HepG2 (cell line): ENCODE results near the gene TEX19. TPM values are rescaled to one million over a fixed set of nuclear protein-coding genes. Genes with fewer than 3 reads are reported as not detected.

Source experiments
- ATAC-seq: fragments of 200-7000 bp; cut with Tn5 transposase; 3 replicates; pipeline ENCODE4 v1.9.1; 2020; ENCODE audit warnings: mild to moderate bottlenecking, moderate library complexity
- BruUV-seq: library from RNA; stranded (reverse); fragments of 400-500 nt; replicated peaks from 2 replicates; lab custom pipeline; 2021; lab: Mats Ljungman, UMichigan
- CTCF ChIA-PET: fragments of 300-600 bp; formaldehyde crosslinking; extraction: SDS; loops from one replicate; lab custom pipeline; 2021; ENCODE audit warnings: low total read pairs, inconsistent platforms, low intra/inter-chr PET ratio; lab: Yijun Ruan, JAX
- POLR2A ChIA-PET: fragments of 350-600 bp; sonication (Branson Sonifier 250); formaldehyde crosslinking; loops from one replicate; lab custom pipeline; 2020; ENCODE audit warnings: antibody characterized with exemption, inconsistent platforms; lab: Yijun Ruan, JAX
- DNase-seq: peaks from one replicate; pipeline ENCODE4 v3.0.0-alpha.2; 2015; ENCODE audit warnings: low spot score
- FAIRE-seq: peaks from 3 replicates; lab custom pipeline; 2011; peaks lifted over from hg19 to GRCh38; lab: Jason Lieb, UNC
- H2AFZ ChIP-seq: one replicate; pipeline ENCODE4 v1.6.1; 2011; ENCODE audit warnings: low read length, inconsistent platforms
- H3K27ac ChIP-seq: fragments of 300-600 bp; 3 replicates; pipeline ENCODE4 v1.8.0; 2011; ENCODE audit warnings: mixed run types, mild to moderate bottlenecking, mixed read lengths, low read length, inconsistent platforms; ENCODE audit not compliant: insufficient read depth; ENCODE audit errors: extremely low read length
- H3K27me3 ChIP-seq, 2 experiments: fragments of 200-600 bp in 1 of 2; 2 replicates in 1 of 2; 3 replicates in 1 of 2; pipeline versions ENCODE4 v1.6.0 to v1.8.0; 2011; ENCODE audit warnings: low read length in 2 of 2, mild to moderate bottlenecking in 2 of 2, moderate library complexity in 2 of 2, inconsistent platforms in 1 of 2; ENCODE audit not compliant: insufficient read depth in 2 of 2, control insufficient read depth in 1 of 2
- H3K36me3 ChIP-seq, 2 experiments: fragments of 200-600 bp in 1 of 2; replicated peaks in 1 of 2; 2 replicates in 1 of 2; 3 replicates in 1 of 2; pipeline versions ENCODE4 v1.5.1 to v1.8.0; 2011; ENCODE audit warnings: low read length in 2 of 2, inconsistent platforms in 1 of 2; ENCODE audit not compliant: insufficient read depth in 2 of 2, control insufficient read depth in 1 of 2
- H3K4me1 ChIP-seq: 2 replicates; pipeline ENCODE4 v1.5.1; 2012; ENCODE audit warnings: low read length, inconsistent platforms; ENCODE audit not compliant: insufficient read depth
- H3K4me2 ChIP-seq: 2 replicates; pipeline ENCODE4 v1.6.0; 2011; ENCODE audit warnings: low read depth, low read length, inconsistent platforms
- H3K4me3 ChIP-seq, 3 experiments: fragments of 200-600 bp in 1 of 3; sonication (generic), shearing (Covaris generic) in 1 of 3; replicated peaks in 1 of 3; 2 replicates each; pipeline ENCODE4 v1.5.1; 2011 to 2016; ENCODE audit warnings: low read length in 3 of 3, inconsistent platforms in 2 of 3, low read depth in 2 of 3, mild to moderate bottlenecking in 2 of 3, control low read depth in 1 of 3, mixed read lengths in 1 of 3; ENCODE audit not compliant: insufficient read depth in 1 of 3
- H3K79me2 ChIP-seq: one replicate; pipeline ENCODE4 v1.6.1; 2011; ENCODE audit warnings: low read length, inconsistent platforms; ENCODE audit not compliant: insufficient read depth
- H3K9ac ChIP-seq: 2 replicates; pipeline ENCODE4 v1.6.0; 2011; ENCODE audit warnings: mild to moderate bottlenecking, low read depth, low read length, inconsistent platforms; ENCODE audit not compliant: insufficient read depth
- H3K9me3 ChIP-seq: 2 replicates; pipeline ENCODE4 v1.5.1; 2012; ENCODE audit warnings: mild to moderate bottlenecking, low read length
- H4K20me1 ChIP-seq: 2 replicates; pipeline ENCODE4 v1.6.0; 2011; ENCODE audit warnings: inconsistent platforms, mild to moderate bottlenecking, low read length, moderate library complexity; ENCODE audit not compliant: insufficient read depth
- AGO1 ChIP-seq: fragments of 200-400 bp; formaldehyde crosslinking; IDR thresholded peaks from 2 replicates; pipeline ENCODE4 v1.6.1; 2017; ENCODE audit warnings: mild to moderate bottlenecking, low read depth, low read length, moderate library complexity; ENCODE audit not compliant: poor library complexity, severe bottlenecking
- BHLHE40 ChIP-seq: IDR thresholded peaks from 2 replicates; pipeline ENCODE4 v1.6.1; 2011; ENCODE audit warnings: low read length, improper control_type of control experiment
- DNMT3B ChIP-seq: conservative IDR thresholded peaks from 2 replicates; pipeline ENCODE4 v1.6.1; 2016; ENCODE audit warnings: missing biosample characterization, control low read depth
- HNRNPH1 ChIP-seq: fragments of 200-400 bp; formaldehyde crosslinking; optimal IDR thresholded peaks from 2 replicates; pipeline ENCODE3; 2017; ENCODE audit warnings: mild to moderate bottlenecking, low read depth, low read length
- KLF16 ChIP-seq, 2 experiments: sonication (generic) in 1 of 2; formaldehyde crosslinking in 1 of 2; IDR thresholded peaks; 2 replicates each; pipeline versions ENCODE4 v1.6.1 to v1.8.0; 2016 to 2023; ENCODE audit warnings: missing genetic modification reagents in 2 of 2, missing compliant biosample characterization in 1 of 2
- RBM39 ChIP-seq: fragments of 200-400 bp; formaldehyde crosslinking; IDR thresholded peaks from one replicate; pipeline ENCODE4 v1.6.1; 2018; ENCODE audit warnings: antibody characterized with exemption, mild to moderate bottlenecking, low read depth, low read length; ENCODE audit not compliant: poor library complexity, severe bottlenecking
- SP1 ChIP-seq, 2 experiments: fragments of 450-650 bp in 1 of 2; sonication (generic) in 1 of 2; formaldehyde crosslinking in 1 of 2; IDR thresholded peaks; 2 replicates each; pipeline versions ENCODE4 v1.4.0 to v1.6.1; 2016 to 2020; ENCODE audit warnings: missing genetic modification reagents in 1 of 2
- SP4 ChIP-seq: sonication (generic); formaldehyde crosslinking; IDR thresholded peaks from 2 replicates; pipeline ENCODE4 v1.8.1; 2023; ENCODE audit warnings: mild to moderate bottlenecking, missing genetic modification reagents
- ZBED4 ChIP-seq: sonication (generic); formaldehyde crosslinking; IDR thresholded peaks from 2 replicates; pipeline ENCODE4 v1.4.0; 2020; ENCODE audit warnings: missing genetic modification reagents, borderline replicate concordance
- ZBTB14 ChIP-seq: sonication (generic); formaldehyde crosslinking; IDR thresholded peaks from 2 replicates; pipeline ENCODE4 v1.4.0; 2020; ENCODE audit warnings: missing genetic modification reagents
- ZNF230 ChIP-seq: sonication (generic); formaldehyde crosslinking; IDR thresholded peaks from 2 replicates; pipeline ENCODE4 v1.4.0; 2020; ENCODE audit warnings: mild to moderate bottlenecking, missing genetic modification reagents
- ZNF577 ChIP-seq: sonication (generic); formaldehyde crosslinking; IDR thresholded peaks from 2 replicates; pipeline ENCODE4 v1.4.0; 2020; ENCODE audit warnings: mild to moderate bottlenecking, low read depth, missing genetic modification reagents, borderline replicate concordance
- ZNF839 ChIP-seq: sonication (generic); formaldehyde crosslinking; IDR thresholded peaks from 2 replicates; pipeline ENCODE4 v1.4.0; 2020; ENCODE audit warnings: missing genetic modification reagents, mild to moderate bottlenecking, borderline replicate concordance
- WGBS: methylation state at CpG from one replicate; pipeline ENCODE4 v1.1.6; 2017; ENCODE audit warnings: low lambda C conversion rate; 5-methylcytosine and 5-hydroxymethylcytosine counted together
- in situ Hi-C: cut with HindIII; loops from 2 replicates; pipeline ENCODE4 v1.10.0; 2017; ENCODE audit warnings: low pct_unique_long_range_greater_than_20kb; ENCODE audit not compliant: extremely low pct_ligation_motif_present
- intact Hi-C: fragments of 100-400 bp; cut with micrococcal nuclease; formaldehyde crosslinking; loops from one replicate; pipeline ENCODE4 v1.10.0; 2022; ENCODE audit not compliant: unreplicated experiment
- polyA plus RNA-seq, 8 experiments: library from polyadenylated mRNA; depleted of rRNA in 3 of 8; stranded (reverse) in 7 of 8; unstranded in 1 of 8; fragments of >200 nt; fragmentation: Illumina TruSeq in 4 of 8; extraction: Trizol in 4 of 8; gene quantifications; 2 replicates each; pipeline versions ENCODE4 v1.2.1 to v1.2.3, GENCODE V29; 2011 to 2016; ENCODE audit warnings: low read depth in 4 of 8, missing spikeins in 1 of 8, mixed read lengths in 1 of 8; ENCODE audit not compliant: insufficient read depth in 1 of 8
- total RNA-seq, 5 experiments: library from RNA; depleted of rRNA; stranded (reverse); fragments of >200 nt; fragmentation: Illumina TruSeq; extraction: Trizol; gene quantifications; 2 replicates each; pipeline ENCODE4 v1.2.3, GENCODE V29; 2016; ENCODE audit warnings: low read depth in 1 of 5
- TF ChIP-seq, protein P1 (sequence below): sonication (generic); formaldehyde crosslinking; IDR thresholded peaks from 2 replicates; pipeline ENCODE4 v1.5.1; 2020; ENCODE audit warnings: missing genetic modification reagents, mild to moderate bottlenecking, borderline replicate concordance

Gene TEX19
- total and polyA plus RNA-seq, 2 of the 13 experiments (the other 11 are each of a cell fraction or from before 2014, with no cell fraction given), result 1.3 to 6.0 TPM

DNA sequence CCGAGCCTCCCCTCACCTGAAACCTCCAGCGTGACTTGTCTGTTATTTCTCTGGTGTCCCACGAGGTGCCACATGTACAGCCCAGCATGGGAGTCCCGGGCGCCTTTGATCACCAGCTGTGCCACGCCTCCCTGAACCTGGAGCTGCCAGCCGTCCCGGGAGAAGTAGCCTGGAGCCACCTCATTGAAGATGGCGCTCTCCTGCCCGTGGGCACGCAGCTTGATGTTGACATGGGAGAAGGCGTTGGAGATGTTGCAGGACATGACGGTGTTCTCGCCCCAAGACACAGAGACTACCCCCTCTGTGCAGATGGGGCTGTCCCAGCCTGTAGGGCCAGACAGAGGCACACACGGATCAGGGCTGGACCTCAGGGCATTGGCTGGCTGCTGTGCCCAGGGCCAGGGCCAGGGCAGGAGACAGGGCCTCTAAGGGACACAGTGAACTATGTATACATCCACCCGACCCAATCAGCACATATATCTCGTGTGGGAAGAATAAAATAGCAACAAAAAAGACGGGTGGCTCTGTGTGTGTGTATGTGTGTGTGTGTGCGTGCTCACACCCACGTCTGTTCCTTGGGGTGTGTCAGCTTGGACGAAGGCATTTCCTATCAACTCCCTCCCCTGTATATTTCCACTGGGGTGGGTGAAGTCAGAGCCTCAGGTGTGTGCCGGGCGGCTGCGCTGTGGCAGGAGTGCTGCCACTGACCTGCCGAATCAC is 34.3 kb upstream of the TEX19 start:
- no peak for ATAC-seq
- 81% methylated on average over 22 of the region's 25 CpGs for WGBS
- Histone ChIP-seq H3K27me3 (no peaks in the 10 kb centered on the region), H3K4me3 (peak overlapping the region in 1 of 3 experiments; percentile 66; a peak in 1 of 6 replicates), H3K79me2 (peaks cover 4% of the 10 kb centered on the region), H2AFZ (no peak overlapping the region), H3K9me3 (no peaks in the 10 kb centered on the region), H3K9ac (peak overlapping the region; percentile 64), H3K4me1 (peaks cover 90% of the 10 kb centered on the region), H3K27ac (peak overlapping the region; percentile 73), H4K20me1 (no peaks in the 10 kb centered on the region), H3K4me2 (peak overlapping the region; percentile 82), H3K36me3 (no peaks in the 10 kb centered on the region)
- in situ Hi-C loops, result loop anchor here (5.0 kb wide), 1 partner anchor 82 kb away; no protein-coding TSS in a partner anchor
- ChIA-PET POLR2A (interaction anchor here (0.7 to 20.8 kb wide), 18 partner anchors 7 to 134 kb away, joined by 3 to 270 read pairs (median 6); partner anchors contain the start of genes CD7, CSNK1D and SLC16A3), CTCF (no interaction called here)
- no TSS peak for BruUV-seq
- intact Hi-C loops, result no loop called here
- FAIRE-seq, result no peak
- no peak for DNase-seq
- TF ChIP-seq HNRNPH1 (peak; percentile 5), KLF16 (CRISPR knock-in tag; IDR thresholded peaks at IDR 0.05) (0 out of 4 replicates have a peak, but pooled peaks of 1 of the 2 experiments have one; percentile 20), ZBTB14 (0 out of 2 replicates have a peak, but pooled peaks have one; percentile 1), ZNF230 (CRISPR knock-in tag) (no peak), ZBED4 (CRISPR knock-in tag) (no peak), SP1 (IDR thresholded peaks at IDR 0.05) (no peak), SP1 (CRISPR knock-in tag; IDR thresholded peaks at IDR 0.05) (0 out of 2 replicates have a peak, but pooled peaks have one; percentile 5), AGO1 (peak; percentile 4), RBM39 (no peak), ZNF839 (CRISPR knock-in tag) (0 out of 2 replicates have a peak, but pooled peaks have one; percentile 3), SP4 (CRISPR knock-in tag) (0 out of 2 replicates have a peak, but pooled peaks have one; percentile 11), ZNF577 (no peak), BHLHE40 (no peak), DNMT3B (CRISPR knock-in tag) (no peak)
- TF ChIP-seq, protein P1, sequence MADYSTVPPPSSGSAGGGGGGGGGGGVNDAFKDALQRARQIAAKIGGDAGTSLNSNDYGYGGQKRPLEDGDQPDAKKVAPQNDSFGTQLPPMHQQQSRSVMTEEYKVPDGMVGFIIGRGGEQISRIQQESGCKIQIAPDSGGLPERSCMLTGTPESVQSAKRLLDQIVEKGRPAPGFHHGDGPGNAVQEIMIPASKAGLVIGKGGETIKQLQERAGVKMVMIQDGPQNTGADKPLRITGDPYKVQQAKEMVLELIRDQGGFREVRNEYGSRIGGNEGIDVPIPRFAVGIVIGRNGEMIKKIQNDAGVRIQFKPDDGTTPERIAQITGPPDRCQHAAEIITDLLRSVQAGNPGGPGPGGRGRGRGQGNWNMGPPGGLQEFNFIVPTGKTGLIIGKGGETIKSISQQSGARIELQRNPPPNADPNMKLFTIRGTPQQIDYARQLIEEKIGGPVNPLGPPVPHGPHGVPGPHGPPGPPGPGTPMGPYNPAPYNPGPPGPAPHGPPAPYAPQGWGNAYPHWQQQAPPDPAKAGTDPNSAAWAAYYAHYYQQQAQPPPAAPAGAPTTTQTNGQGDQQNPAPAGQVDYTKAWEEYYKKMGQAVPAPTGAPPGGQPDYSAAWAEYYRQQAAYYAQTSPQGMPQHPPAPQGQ (CRISPR knock-in tag), result 0 out of 2 replicates have a peak, but pooled peaks have one; percentile 18
